ENCODE results near the gene NADK.

Gene NADK

GRCh38 chr1:1799716-1800115, 21.4 kb upstream of the NADK start:
- DNase-seq (ENCODE audit: low read depth) = no peak
- no peak for TF ChIP-seq CTCF (conservative IDR thresholded peaks at IDR 0.05; ENCODE audit: control insufficient read depth, insufficient read depth, low read depth, low read length)
- no peak overlapping the region for H3K4me3 ChIP-seq (ENCODE audit: control insufficient read depth, low read depth, low read length)

- H3K4me3 ChIP-seq (ENCODE audit: control insufficient read depth, low read depth, low read length) = no peak overlapping the region
- no peak for DNase-seq (ENCODE audit: low read depth)
- TF ChIP-seq CTCF (conservative IDR thresholded peaks at IDR 0.05; ENCODE audit: control insufficient read depth, insufficient read depth, low read depth, low read length) = no peak
Observed at GRCh38 chr1:1797731-1798341, 19.6 kb upstream of the NADK start.

GRCh38 chr1:1796466-1796865, 18.2 kb upstream of the NADK start:
- H3K4me3 ChIP-seq (ENCODE audit: control insufficient read depth, low read depth, low read length) = no peak overlapping the region
- TF ChIP-seq CTCF (conservative IDR thresholded peaks at IDR 0.05; ENCODE audit: control insufficient read depth, insufficient read depth, low read depth, low read length) = peak; percentile 18
- no peak for DNase-seq (ENCODE audit: low read depth)

GRCh38 chr1:1794999-1795398, 16.7 kb upstream of the NADK start:
- no peak overlapping the region for H3K4me3 ChIP-seq (ENCODE audit: control insufficient read depth, low read depth, low read length)
- no peak for TF ChIP-seq CTCF (conservative IDR thresholded peaks at IDR 0.05; ENCODE audit: control insufficient read depth, insufficient read depth, low read depth, low read length)
- DNase-seq (ENCODE audit: low read depth) = no peak

- no peak overlapping the region for H3K4me3 ChIP-seq (ENCODE audit: control insufficient read depth, low read depth, low read length)
- no peak for DNase-seq (ENCODE audit: low read depth)
- no peak for TF ChIP-seq CTCF (conservative IDR thresholded peaks at IDR 0.05; ENCODE audit: control insufficient read depth, insufficient read depth, low read depth, low read length)
Observed at GRCh38 chr1:1793481-1794244, 15.4 kb upstream of the NADK start.

GRCh38 chr1:1788646-1789431, 10.6 kb upstream of the NADK start:
- peak; percentile 62 for DNase-seq (ENCODE audit: low read depth)
- H3K4me3 ChIP-seq (ENCODE audit: control insufficient read depth, low read depth, low read length) = no peak overlapping the region
- TF ChIP-seq CTCF (conservative IDR thresholded peaks at IDR 0.05; ENCODE audit: control insufficient read depth, insufficient read depth, low read depth, low read length) = peak; percentile 37
